ENCODE data around the gene BGN.

DNA sequence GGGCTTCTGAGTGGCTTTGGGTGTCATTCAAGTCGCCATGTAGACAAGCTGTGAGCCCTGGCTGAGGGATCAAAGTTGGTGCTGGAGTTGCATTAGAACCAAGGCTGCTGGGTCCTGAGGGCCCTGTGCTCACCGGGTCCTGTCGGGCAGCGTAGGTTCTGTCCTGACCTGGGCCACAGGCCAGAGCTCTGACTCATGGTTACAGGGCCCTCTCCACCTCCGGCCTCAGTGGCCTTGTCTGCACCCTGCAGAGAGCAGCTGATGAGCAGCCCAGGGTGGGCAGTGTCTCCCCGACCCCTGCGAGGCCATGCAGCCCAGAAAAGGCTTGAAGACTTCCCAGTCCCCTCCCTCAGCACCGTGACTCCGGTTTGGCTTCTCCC lies 45.2 kb downstream of the BGN start:
- TF ChIP-seq, protein P1, sequence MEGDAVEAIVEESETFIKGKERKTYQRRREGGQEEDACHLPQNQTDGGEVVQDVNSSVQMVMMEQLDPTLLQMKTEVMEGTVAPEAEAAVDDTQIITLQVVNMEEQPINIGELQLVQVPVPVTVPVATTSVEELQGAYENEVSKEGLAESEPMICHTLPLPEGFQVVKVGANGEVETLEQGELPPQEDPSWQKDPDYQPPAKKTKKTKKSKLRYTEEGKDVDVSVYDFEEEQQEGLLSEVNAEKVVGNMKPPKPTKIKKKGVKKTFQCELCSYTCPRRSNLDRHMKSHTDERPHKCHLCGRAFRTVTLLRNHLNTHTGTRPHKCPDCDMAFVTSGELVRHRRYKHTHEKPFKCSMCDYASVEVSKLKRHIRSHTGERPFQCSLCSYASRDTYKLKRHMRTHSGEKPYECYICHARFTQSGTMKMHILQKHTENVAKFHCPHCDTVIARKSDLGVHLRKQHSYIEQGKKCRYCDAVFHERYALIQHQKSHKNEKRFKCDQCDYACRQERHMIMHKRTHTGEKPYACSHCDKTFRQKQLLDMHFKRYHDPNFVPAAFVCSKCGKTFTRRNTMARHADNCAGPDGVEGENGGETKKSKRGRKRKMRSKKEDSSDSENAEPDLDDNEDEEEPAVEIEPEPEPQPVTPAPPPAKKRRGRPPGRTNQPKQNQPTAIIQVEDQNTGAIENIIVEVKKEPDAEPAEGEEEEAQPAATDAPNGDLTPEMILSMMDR (IDR thresholded peaks at IDR 0.05 in 8 of 11, conservative IDR thresholded peaks at IDR 0.05 in 3 of 11), result no peak
- TF ChIP-seq POLR2A (IDR thresholded peaks at IDR 0.05), result no peak
- no peak for TF ChIP-seq POLR2AphosphoS5 (IDR thresholded peaks at IDR 0.05)

Data from spleen (tissue), 7 donors.